HG03103 (cell line): ENCODE data around the gene UBAP1.
A peak's percentile ranks its signal among the peaks of the same experiment; 100 is the strongest.
"Not testable (repeated sequence)": the region's sequence is repeated elsewhere in the genome, so short reads cannot be mapped to it uniquely, and the experiment has no call there.

ENCODE experiments used
- ATAC-seq: cut with Tn5 transposase; IDR thresholded peaks from one replicate; pipeline ENCODE4 v1.9.1; 2021; ENCODE audit warnings: low read depth; ENCODE audit not compliant: unreplicated experiment

The UBAP1 gene

DNA sequence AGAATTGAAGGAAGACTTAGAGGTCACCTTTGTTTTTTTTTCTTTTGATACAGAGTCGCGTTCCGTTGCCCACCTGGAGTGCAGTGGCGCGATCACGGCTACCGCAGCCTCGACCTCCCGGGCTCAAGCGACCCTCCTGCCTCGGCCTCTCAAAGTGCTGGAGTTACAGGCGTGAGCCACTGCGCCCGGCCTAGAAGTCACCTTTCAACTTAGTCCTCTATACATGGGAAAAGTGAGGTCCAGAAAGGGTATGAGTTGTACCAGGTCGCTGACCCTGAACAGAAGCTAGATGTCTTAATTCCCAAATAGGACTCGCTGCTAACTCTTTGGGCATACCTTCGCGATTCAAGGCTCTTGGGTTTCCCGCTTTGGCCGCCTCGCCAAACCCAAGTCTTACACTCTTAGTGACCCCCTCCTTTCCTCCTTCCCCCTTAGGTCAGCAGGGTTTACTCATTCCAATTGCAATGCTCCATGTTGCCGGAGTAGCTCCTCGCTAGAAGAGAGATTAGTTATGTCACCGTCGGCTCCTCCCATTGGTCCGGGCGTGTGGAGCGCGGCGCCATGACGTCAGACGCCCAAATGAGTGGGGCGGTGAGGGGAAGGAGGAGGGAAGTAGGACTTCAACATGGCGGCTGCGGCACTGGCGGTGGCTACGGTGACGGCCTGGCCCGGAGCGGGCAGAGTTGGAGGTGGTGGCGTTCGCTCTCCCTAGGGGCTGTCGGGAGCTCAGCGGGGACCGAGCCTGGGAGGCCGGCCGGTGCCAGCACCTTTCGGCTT is at the start of gene UBAP1:
UBAP1 (plus strand) TSS at position 608 of the 777 bp plus-strand sequence. CDS start 41,872 bp downstream, outside the sequence.
- ATAC-seq = peak; percentile 99

DNA sequence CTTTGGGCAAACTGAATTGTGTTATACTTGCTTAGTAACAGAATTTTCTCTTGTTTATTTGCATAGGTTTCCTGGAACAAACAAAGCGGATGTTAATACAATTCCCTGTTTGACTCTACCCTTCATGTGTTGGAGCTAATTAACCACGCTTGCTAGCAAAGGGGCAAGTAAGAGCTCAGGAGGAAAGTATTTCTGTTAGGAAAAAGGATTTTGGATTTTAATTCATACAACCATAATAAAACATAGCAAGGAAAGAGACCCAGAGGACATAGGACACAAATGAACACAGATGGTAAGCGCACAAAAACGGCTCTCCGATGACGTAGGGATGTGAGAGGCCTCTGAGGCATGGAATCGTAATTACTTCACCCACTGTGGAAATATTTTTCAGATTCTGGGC is 47.3 kb upstream of the UBAP1 start:
- no peak for ATAC-seq

DNA sequence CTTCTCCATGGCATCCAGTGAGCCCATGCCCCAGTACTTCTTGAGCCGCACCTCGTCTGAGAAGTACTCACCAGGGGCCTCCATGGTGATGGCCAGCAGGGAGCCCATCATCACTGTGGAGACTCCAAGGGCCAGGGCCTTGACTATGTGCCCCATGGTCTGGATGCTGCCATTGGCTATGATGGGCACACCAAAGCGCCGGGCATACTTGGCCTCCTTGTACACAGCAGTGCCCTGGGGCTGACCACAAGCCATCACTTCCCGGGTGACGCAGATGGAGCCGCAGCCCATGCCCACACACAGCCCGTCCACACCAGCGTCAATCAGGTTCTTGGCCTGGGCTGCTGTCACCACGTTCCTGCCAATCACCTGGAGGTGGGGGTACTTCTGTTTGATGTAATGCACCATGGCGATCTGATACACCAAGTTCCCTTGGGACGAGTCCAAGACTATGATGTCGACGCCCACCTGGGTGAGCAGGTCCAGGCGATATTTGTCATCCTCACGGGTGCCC is 45.4 kb upstream of the UBAP1 start:
- ATAC-seq = no peak

DNA sequence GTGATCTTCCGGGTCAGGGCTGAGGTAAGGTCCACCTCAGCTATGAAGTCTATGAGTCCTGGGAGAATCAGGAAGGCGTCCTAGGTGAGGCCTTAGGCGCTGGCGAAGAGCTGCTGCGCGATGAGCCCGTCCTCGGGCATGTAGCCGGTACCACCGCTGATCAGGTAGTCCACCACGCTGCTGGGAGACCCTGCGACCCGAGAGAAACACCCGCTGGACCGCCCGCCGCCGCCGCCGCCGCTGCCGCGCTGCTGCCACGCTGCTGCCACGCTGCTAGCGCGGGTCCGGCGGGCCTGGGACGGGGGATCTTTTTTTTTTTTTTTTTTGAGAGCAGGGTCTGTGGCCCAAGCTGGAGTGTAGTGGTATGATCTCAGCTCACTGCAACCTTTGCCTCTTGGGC is 44.3 kb upstream of the UBAP1 start:
- no peak for ATAC-seq

DNA sequence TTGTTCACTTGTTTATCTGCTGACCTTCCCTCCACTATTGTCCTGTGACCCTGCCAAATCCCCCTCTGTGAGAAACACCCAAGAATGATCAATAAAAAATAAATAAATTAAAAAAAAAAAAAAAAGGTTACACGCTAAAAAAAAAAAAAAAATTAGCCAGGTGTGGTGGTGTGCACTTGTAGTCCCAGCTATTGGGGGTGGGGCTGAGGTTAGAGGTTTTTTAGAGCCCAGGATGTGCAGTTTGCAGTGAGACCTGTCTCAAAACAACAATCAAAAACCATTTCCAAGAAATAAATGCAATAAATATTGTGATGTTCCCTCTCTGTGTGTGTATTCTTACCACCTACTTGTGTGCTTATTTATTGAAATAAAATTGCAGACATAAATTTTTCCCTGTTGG is 40.2 kb upstream of the UBAP1 start:
- not testable (repeated sequence) for ATAC-seq

DNA sequence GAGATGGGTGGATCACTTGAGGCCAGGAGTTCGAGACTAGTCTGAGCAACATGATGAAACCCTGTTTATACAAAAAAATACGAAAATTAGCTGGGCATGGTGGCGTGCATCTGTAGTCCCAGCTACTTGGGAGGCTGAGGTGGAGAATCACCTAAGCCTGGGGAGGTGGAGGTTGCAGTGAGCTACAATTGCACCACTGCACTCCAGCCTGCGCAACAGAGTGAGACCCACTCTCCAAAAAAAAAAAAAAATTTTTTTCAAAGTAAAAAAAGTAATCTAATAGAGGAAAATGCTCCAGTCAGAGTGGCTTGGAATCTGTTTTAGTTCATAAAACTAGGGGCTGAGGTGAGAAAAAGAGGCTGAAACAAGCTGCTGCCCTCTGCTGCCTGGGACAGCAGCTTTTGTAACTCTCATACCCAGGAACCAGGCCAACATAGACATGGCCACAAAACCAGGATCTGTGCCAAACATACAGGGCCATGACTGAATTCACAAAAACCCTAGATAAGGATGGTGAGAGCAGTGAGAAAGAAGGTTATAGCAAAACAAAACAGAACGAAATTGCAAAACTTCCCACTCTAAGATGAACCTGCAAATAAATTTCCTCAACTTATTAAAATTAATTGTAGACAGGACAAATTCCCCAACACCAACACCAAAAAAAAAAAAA is 39.2 kb upstream of the UBAP1 start:
- no peak for ATAC-seq

DNA sequence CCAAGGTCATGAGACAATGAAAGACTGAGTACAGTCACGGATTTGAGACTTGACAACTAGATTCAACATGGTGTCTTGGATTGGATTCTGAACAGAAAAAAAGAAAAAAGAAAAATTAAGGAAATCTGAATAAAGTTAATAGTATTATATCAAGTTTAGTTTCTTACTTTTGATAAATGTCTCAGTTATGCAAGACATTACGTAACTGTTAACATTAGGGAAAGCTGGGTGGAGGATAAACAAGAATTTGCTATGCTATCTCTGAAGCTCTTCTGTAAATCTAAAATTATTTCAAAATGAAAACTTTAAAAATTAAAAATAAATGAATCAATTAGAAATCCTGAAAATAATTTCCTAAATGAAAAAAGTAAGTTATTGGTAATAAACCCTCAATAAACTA is 38.0 kb upstream of the UBAP1 start:
- no peak for ATAC-seq

DNA sequence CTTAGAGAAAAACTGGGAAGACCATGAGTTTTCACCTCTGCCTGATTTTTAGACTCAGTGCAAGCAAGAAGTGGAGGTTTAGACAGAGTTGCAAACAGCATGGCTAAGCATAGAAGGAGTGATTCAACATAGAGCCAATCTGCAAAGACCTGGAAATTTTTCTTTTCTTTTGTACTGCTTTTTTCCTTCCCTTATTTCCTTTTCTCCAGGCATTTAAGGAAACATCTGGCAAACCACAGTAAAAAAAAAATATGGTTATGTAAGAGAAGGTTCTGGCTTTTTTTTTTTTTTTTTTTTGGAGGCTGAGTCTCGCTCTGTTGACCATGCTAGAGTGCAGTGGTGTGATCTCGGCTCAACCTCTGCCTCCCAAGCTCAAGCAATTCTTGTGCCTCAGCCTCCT is 35.7 kb upstream of the UBAP1 start:
- ATAC-seq = no peak

DNA sequence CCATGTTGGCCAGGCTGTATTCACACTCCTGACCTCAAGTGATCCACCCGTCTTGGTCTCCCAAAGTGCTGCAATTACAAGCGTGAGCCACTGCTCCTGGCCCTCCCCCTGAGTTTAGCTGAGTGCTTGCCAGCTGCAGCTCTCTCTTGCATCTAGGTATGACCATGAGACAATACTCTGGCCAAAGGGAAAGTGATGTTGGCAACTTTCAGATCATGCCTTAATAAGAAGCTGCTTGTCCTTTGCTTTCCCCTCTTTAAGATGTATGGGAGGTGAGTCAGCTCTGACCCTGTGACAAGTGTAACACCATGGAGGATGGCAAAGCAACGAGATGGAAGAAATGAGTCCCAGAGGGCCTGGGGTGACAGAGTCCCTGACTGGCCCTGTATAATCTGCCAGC is 33.7 kb upstream of the UBAP1 start:
- ATAC-seq = no peak

DNA sequence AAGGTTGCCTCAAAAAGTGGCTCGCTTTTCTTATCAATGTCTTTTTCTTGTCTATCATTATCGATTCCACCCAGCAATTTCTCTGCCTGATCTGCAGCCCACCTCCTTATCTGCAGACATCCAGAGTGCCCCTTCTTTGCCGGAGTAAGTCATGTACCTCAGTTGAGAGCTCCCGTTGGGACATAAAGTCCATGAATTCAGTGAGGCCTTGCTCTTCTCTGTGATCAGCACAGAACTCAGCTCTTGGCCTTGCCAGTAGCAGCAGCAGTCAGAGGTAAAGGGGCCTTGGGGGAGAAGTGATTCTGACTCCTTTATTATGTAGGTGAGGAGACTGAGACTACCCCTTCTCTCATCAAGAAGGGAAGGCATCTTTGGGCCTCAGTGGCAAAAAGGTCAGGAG is 27.4 kb upstream of the UBAP1 start:
- no peak for ATAC-seq

DNA sequence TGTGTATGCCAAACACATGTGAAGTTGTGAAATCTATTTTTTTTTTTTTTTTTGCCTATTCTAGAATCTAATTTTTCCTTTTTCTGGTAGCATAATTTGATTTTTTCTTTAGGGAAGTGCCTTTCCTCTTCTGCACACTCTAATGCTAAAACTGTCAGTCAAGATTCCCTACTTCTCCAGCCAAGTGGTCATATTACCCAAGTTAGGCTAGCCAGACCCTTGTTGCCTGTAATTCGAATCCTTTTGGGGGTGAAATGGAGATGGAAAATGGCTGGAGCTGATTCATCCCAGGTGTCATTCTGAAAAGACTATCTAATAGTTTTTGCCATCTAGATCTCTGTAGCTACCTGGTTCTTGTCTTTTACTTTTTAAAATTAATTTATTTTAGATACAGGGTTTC is 24.8 kb upstream of the UBAP1 start:
- ATAC-seq = no peak

DNA sequence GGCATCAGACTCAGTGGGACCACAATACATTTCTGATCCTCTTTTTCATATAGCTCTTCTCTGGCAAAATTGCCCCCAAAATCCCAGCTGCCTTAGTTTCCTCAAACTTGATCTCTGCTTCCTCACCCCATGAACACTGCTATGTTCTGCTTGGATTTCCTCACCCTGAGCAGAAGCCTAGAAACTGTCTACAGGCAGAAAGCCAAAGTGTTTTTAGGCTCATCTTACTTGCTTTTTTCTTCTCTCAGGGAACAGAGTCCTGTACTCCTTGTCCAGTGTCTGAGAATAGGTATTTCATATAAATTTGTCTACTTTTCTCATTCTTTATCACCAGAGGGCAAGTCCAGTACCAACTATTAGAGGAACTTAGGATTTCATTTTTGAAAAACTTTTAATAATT is 21.5 kb upstream of the UBAP1 start:
- no peak for ATAC-seq

DNA sequence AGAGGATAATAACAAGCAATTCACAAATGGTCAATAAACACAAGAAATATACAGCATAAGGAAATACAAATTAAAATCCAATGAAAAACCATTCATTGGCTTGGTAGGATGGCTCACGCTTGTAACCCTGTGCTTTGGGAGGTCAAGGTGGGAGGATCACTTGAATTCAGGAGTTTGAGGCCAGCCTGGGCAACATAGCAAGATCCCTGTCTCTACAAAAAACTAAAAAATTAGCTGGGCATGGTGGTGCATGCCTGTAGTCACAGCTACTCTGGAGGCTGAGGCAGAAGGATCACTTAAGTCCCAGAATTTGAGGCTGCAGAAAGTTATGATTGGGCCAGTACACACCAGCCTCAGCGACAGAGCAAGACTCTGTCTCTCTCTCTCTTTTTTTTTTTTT is 20.9 kb upstream of the UBAP1 start:
- no peak for ATAC-seq

DNA sequence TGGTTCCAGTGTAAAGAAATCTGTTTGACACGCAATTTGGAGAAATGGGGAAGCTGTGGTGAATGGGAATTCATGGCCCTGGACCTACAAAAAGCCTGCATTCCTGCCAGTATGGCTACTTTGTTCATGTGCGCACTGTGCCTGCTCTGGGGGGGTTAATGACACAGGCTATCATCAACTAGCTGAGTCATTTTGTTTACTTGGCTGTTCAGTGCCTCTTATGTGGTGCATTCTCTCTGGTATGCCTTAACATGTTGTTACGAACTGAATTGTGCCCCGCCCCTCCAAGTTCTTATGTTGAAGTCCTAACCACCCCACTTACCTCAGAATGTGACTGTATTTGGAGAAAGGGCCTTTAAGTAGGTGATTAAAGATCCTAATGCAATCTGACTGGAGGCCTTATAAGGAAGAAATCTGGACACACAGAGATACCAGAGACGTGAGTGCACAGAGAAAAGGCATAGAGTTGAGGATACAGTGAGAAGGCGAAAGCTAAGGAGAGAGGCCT is 20.4 kb upstream of the UBAP1 start:
- no peak for ATAC-seq

DNA sequence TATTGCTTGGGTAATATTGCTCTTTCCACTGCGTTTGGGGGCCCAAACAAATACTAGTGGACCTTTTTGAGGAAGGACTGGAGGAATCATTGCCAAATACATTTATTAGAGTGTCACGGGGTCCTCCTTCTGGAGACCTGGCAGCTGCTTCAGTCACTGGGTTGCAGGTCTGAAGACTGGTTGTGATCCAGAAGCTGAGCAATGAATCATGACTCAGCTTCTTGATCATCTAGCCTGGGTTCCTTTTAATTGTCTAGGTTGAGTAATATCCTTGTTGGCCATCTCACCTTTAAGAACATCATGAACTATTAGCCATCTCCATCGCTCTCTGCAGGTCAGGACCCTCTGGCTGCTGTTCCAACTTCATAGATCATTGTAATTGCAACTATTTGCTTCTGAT is 15.4 kb upstream of the UBAP1 start:
- no peak for ATAC-seq

DNA sequence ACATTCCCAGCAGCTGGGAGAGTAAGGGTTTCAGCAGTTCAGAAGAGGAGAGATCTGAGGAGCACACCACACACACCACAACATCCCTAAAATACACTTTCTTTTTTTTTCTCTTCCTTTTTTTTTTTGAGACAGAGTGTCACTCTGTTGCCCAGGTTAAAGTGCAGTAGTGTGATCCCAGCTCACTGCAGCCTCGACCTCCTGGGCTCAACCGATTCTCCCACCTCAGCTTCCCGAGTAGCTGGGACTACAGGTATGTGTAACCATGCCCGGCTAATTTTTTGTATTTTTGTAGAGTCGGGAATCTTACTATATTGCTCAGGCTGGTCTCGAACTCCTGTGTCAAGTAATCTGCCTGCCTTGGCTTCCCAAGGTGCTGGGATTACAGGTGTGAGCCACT is 9.7 kb upstream of the UBAP1 start:
- no peak for ATAC-seq

DNA sequence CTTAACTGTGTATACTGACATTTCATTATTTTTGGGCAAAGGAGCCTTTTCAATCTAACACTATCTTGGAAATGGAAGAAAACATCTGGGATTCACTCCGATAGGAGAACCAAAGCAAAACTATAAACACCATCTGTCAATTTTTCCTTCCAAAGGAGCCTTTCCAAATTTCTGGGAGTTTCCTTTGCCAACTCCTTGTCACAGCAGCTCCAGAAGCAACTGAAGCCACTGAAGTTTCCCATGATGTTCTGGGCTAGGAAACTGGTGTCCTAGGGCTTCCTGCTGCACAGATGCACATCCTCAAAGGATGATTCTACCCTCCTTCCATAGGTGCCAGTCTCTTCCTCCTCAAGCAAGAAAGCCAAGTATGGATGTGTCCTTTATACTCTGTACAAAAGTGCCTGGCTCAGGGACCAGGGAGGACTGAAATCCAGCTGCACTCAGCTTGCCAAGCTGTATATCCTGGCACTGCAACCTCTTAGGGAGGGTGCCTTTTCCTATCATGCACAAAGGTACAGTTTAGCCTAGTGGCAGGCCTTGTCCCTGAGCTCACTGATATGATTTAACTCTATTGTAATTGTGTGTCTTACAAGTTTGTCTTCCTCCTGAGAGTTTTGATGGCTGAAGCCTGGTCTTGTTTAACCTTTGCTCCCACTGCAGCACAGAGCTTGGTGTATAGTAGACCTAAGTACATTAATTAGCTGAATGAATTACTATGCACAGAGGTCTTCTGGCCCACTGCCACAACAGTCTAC is 8.4 kb upstream of the UBAP1 start:
- ATAC-seq = no peak

DNA sequence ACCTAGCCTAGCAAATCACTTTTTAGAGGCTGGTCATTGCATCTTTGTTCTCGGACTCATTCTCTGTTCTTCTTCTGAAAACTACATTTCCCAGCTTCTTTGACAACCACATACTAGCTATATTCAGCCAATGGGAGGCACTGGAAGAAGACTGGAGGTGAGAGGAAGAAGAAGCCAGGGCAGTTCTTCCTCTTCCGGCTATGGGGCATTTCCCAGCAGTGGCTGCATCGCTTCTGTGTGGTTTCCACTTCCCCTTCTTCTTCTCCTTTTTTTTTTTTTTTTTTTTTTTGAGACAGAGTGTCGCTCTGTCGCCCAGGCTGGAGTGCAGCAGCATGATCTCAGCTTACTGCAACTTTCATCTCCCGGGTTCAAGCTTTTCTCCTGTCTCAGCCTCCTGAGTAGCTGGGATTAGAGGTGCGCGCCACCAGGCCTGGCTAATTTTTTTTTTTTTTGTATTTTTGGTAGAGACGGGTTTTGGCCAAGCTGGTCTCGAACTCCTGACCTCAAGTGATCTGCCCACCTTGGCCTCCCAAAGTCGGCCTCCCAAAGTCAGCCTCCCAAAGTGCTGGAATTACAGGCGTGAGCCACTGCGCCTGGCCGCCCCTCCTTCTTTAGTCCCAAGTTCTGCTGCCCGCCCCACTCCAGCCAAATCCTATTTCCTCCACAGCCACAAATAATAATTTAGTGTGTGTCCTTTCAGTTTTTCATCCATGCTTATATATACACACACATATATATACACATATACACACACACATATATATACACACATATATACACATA is 6.9 kb upstream of the UBAP1 start:
- ATAC-seq = no peak

DNA sequence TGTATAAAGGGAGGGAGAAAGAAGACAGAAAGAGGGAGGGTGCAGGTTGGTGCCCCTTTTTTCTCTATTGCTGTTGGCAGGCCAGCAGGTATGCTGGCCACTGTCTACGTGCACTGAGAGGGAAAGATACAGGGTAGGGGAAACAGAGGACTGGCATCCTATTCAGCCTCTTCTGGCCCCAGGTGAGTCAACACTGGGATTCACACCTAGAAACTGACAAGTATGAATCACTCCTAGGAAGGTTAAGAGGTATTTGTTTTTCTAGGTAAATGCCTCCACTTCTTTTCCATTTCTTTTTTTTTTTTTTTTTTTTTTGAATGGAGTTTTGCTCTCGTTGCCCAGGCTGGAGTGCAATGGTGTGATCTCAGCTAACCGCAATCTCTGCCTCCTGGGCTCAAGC is 2.8 kb upstream of the UBAP1 start:
- ATAC-seq = no peak
